Nephron progenitor cell (in vitro differentiated cells): Measurements from ENCODE around the gene SUFU.

Source experiments
- DNase-seq: peaks from one replicate; pipeline ENCODE4 v3.0.0; 2021
- H3K27ac Mint-ChIP-seq: 2 replicates; pipeline ENCODE4 v1.8.0; 2021; ENCODE audit warnings: mild to moderate bottlenecking, moderate library complexity, mixed read lengths
- H3K27me3 Mint-ChIP-seq: 2 replicates; pipeline ENCODE4 v1.8.0; 2021; ENCODE audit warnings: mild to moderate bottlenecking, low read depth, mixed read lengths; ENCODE audit not compliant: poor library complexity
- H3K36me3 Mint-ChIP-seq: 2 replicates; pipeline ENCODE4 v1.8.0; 2021; ENCODE audit warnings: low read depth, mixed read lengths
- H3K4me1 Mint-ChIP-seq: 2 replicates; pipeline ENCODE4 v1.8.0; 2021; ENCODE audit warnings: mixed read lengths
- H3K4me3 Mint-ChIP-seq: 2 replicates; pipeline ENCODE4 v1.8.0; 2021; ENCODE audit warnings: mild to moderate bottlenecking, moderate library complexity, mixed read lengths
- H3K9me3 Mint-ChIP-seq: 2 replicates; pipeline ENCODE4 v1.8.0; 2021; ENCODE audit warnings: mild to moderate bottlenecking, moderate library complexity, mixed read lengths
- TF ChIP-seq, protein P1 (sequence below): fragments of 200-600 bp; sonication (generic); IDR thresholded peaks from 2 replicates; pipeline ENCODE4 v1.5.0; 2021; ENCODE audit warnings: antibody characterized with exemption

SUFU gene

DNA sequence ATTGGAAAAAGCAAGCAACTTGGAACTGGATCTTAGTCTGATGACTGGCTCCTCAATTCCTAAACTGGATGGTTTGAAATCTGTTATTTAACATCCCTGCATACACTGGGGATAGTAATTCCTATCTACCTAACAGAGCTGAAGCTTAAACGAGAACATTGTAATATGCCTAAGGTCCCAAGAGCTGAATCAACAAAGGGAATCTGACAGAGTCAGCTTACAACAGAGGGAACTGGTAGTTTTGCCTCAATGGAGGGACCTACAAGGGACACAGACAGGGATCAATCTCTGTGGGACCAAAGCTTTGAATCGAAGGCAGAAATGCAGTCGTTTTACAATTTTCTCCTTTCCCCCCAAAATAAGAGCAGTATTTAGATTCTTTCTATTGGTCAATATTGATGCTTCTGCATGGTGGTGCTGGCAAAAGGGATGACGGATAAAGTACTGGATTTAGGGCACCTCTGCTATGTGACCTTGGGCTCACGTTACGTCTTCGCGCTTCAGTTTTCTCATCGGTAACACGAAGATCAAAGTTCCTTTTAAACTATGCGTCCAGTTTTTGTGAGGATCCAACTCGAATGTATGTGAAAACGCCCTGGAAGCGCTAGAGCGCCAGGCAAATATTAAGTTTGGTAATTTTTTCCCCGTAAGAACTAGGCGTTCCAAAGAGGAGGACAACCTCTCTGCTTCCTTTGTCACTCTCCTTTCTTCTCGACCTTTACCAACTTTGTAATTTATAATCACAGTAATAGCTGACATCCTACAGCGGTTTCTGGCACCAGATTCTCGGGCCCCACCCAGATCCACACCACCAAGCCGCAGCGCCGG, 2.4 kb upstream of the SUFU start:
- DNase-seq = no peak
- Mint-ChIP-seq H3K27ac (no peak overlapping the region), H3K27me3 (no peaks in the 10 kb centered on the region), H3K4me3 (no peak overlapping the region), H3K9me3 (no peaks in the 10 kb centered on the region), H3K36me3 (peaks cover 6% of the 10 kb centered on the region), H3K4me1 (peaks cover 34% of the 10 kb centered on the region)
- TF ChIP-seq, protein P1, sequence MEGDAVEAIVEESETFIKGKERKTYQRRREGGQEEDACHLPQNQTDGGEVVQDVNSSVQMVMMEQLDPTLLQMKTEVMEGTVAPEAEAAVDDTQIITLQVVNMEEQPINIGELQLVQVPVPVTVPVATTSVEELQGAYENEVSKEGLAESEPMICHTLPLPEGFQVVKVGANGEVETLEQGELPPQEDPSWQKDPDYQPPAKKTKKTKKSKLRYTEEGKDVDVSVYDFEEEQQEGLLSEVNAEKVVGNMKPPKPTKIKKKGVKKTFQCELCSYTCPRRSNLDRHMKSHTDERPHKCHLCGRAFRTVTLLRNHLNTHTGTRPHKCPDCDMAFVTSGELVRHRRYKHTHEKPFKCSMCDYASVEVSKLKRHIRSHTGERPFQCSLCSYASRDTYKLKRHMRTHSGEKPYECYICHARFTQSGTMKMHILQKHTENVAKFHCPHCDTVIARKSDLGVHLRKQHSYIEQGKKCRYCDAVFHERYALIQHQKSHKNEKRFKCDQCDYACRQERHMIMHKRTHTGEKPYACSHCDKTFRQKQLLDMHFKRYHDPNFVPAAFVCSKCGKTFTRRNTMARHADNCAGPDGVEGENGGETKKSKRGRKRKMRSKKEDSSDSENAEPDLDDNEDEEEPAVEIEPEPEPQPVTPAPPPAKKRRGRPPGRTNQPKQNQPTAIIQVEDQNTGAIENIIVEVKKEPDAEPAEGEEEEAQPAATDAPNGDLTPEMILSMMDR = no peak

DNA sequence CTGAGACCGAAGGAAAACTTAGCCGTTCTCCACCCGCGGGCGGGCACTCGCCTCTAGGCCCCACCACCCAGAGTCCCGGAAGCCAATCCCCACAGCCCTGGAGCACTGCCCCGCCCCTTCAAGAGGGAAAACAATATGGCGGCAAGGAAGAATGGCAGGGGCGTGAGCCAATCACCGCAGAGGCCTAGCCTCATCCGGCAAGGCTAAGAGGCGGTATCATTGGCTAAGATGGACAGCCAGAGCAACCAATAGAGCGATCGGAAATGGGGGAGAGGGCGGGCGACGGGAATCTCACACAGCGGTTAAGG, 1.8 kb upstream of the SUFU start:
- Mint-ChIP-seq H3K9me3 (no peaks in the 10 kb centered on the region), H3K36me3 (peaks cover 6% of the 10 kb centered on the region), H3K4me1 (peaks cover 40% of the 10 kb centered on the region), H3K27me3 (no peaks in the 10 kb centered on the region), H3K4me3 (no peak overlapping the region), H3K27ac (no peak overlapping the region)
- DNase-seq = peak; percentile 99
- TF ChIP-seq, protein P1 = no peak

GRCh38 chr10:102502337-102503151, 1.2 kb upstream of the SUFU start, which contains the start of gene ACTR1A:
Gene ACTR1A (minus strand): TSS chr10:102502712. CDS start chr10:102502647, 65 bp downstream.
- DNase-seq = peak; percentile 96
- TF ChIP-seq, protein P1 = no peak
- Mint-ChIP-seq H3K36me3 (peaks cover 8% of the 10 kb centered on the region), H3K4me3 (no peak within 1 kb of the TSS), H3K9me3 (no peaks in the 10 kb centered on the region), H3K4me1 (peaks cover 46% of the 10 kb centered on the region), H3K27me3 (no peaks in the 10 kb centered on the region), H3K27ac (no peak within 1 kb of the TSS)

GRCh38 chr10:102504179-102504975, 605 bp downstream of the SUFU start:
- Mint-ChIP-seq H3K9me3 (no peaks in the 10 kb centered on the region), H3K4me3 (no peak overlapping the region), H3K36me3 (peaks cover 12% of the 10 kb centered on the region), H3K4me1 (peaks cover 42% of the 10 kb centered on the region), H3K27me3 (no peaks in the 10 kb centered on the region), H3K27ac (peak overlapping the region; percentile 95)
- peak; percentile 67 for DNase-seq
- TF ChIP-seq, protein P1 = no peak

GRCh38 chr10:102504976-102505300, 1.2 kb downstream of the SUFU start:
- no peaks in the 10 kb centered on the region for H3K9me3 Mint-ChIP-seq
- peaks cover 37% of the 10 kb centered on the region for H3K4me1 Mint-ChIP-seq
- H3K27ac Mint-ChIP-seq = peak overlapping the region; percentile 18
- DNase-seq = no peak
- TF ChIP-seq, protein P1 = no peak
- H3K4me3 Mint-ChIP-seq = no peak overlapping the region
- no peaks in the 10 kb centered on the region for H3K27me3 Mint-ChIP-seq
- H3K36me3 Mint-ChIP-seq = peaks cover 17% of the 10 kb centered on the region
